Caco-2 (cell line): ENCODE measurements around the gene PPP1R2. TPM values are rescaled to one million over a fixed set of nuclear protein-coding genes. Genes with fewer than 3 reads are reported as not detected.
"Not testable (repeated sequence)": the region's sequence is repeated elsewhere in the genome, so short reads cannot be mapped to it uniquely, and the experiment has no call there.

Experiments
- BruUV-seq: library from RNA; stranded (reverse); fragments of 400-500 nt; replicated peaks from 2 replicates; lab custom pipeline; 2021; lab: Mats Ljungman, UMichigan
- CTCF ChIA-PET: fragments of 300-600 bp; sonication (Branson Sonifier 250); formaldehyde crosslinking; loops from one replicate; lab custom pipeline; 2022; ENCODE audit warnings: antibody characterized with exemption; lab: Charles Lee
- POLR2A ChIA-PET: fragments of 300-600 bp; sonication (Branson Sonifier 250); formaldehyde crosslinking; loops from one replicate; lab custom pipeline; 2022; ENCODE audit warnings: antibody characterized with exemption; lab: Charles Lee
- DNase-seq, 2 experiments: peaks; one replicate each; pipeline versions ENCODE4 v3.0.0 to v3.0.0-alpha.2; 2020 to 2022
- H3K27me3 ChIP-seq: replicated peaks from 2 replicates; pipeline ENCODE4 v1.6.0; 2011; ENCODE audit warnings: low read length; ENCODE audit not compliant: control insufficient read depth, insufficient read depth
- H3K36me3 ChIP-seq: 2 replicates; pipeline ENCODE4 v1.5.1; 2011; ENCODE audit warnings: low read length; ENCODE audit not compliant: control insufficient read depth, insufficient read depth
- H3K4me1 ChIP-seq: fragments of 250-450 bp; sonication (Bioruptor Pico); 2 replicates; pipeline ENCODE4 v1.5.1; 2020; ENCODE audit warnings: mild to moderate bottlenecking
- H3K4me3 ChIP-seq: 2 replicates; pipeline ENCODE4 v1.5.1; 2011; ENCODE audit warnings: low read depth, mild to moderate bottlenecking, control low read depth, low read length
- H3K9me3 ChIP-seq: fragments of 250-450 bp; sonication (Bioruptor Pico); 2 replicates; pipeline ENCODE4 v1.5.1; 2020; ENCODE audit warnings: mild to moderate bottlenecking, moderate library complexity
- H3K27ac Mint-ChIP-seq: one replicate; pipeline ENCODE4 v1.8.0; 2022; ENCODE audit warnings: mixed read lengths; ENCODE audit not compliant: unreplicated experiment
- H3K27me3 Mint-ChIP-seq: one replicate; pipeline ENCODE4 v1.8.0; 2022; ENCODE audit warnings: mixed read lengths; ENCODE audit not compliant: insufficient read depth, unreplicated experiment
- H3K36me3 Mint-ChIP-seq: one replicate; pipeline ENCODE4 v1.8.0; 2022; ENCODE audit warnings: mild to moderate bottlenecking, mixed read lengths; ENCODE audit not compliant: insufficient read depth, unreplicated experiment
- H3K4me1 Mint-ChIP-seq: one replicate; pipeline ENCODE4 v1.8.0; 2022; ENCODE audit warnings: low read depth, mixed read lengths; ENCODE audit not compliant: unreplicated experiment
- H3K4me3 Mint-ChIP-seq: one replicate; pipeline ENCODE4 v1.8.0; 2022; ENCODE audit warnings: mild to moderate bottlenecking, moderate library complexity, mixed read lengths; ENCODE audit not compliant: unreplicated experiment
- H3K9me3 Mint-ChIP-seq: one replicate; pipeline ENCODE4 v1.8.0; 2022; ENCODE audit warnings: mixed read lengths; ENCODE audit not compliant: unreplicated experiment
- CTCF ChIP-seq, 2 experiments: fragments of 200-600 bp in 1 of 2; IDR thresholded peaks; 1 replicate in 1 of 2; 2 replicates in 1 of 2; pipeline versions ENCODE4 v1.5.1 to v1.8.0; 2011 to 2022; ENCODE audit warnings: antibody characterized with exemption in 1 of 2, control low read depth in 1 of 2, inconsistent platforms in 1 of 2, low read depth in 1 of 2, low read length in 1 of 2, mild to moderate bottlenecking in 1 of 2, moderate library complexity in 1 of 2; ENCODE audit not compliant: insufficient read depth in 1 of 2, severe bottlenecking in 1 of 2, unreplicated experiment in 1 of 2
- intact Hi-C: fragments of 100-400 bp; cut with micrococcal nuclease; formaldehyde crosslinking; loops from one replicate; pipeline ENCODE4 v1.10.0; 2022; ENCODE audit not compliant: unreplicated experiment
- total RNA-seq: library from RNA; stranded (reverse); gene quantifications from 2 replicates; pipeline ENCODE4 v1.2.3, GENCODE V29; 2022

The PPP1R2 gene
- total RNA-seq, 1 experiment from 2014 or later, result 150 TPM

GRCh38 chr3:195589796-195590195 lies 46.7 kb upstream of the PPP1R2 start:
- H3K9me3 Mint-ChIP-seq, H3K4me3 Mint-ChIP-seq, POLR2A ChIA-PET, H3K27me3 ChIP-seq, H3K4me1 Mint-ChIP-seq, BruUV-seq, H3K36me3 ChIP-seq, H3K27me3 Mint-ChIP-seq, H3K36me3 Mint-ChIP-seq, CTCF ChIA-PET, H3K4me3 ChIP-seq: not testable (repeated sequence)
- intact Hi-C loops, result loop anchor here (1.0 kb wide), 1 partner anchor 41 kb away; no protein-coding TSS in a partner anchor
- peak overlapping the region; percentile 29 for H3K27ac Mint-ChIP-seq
- Histone ChIP-seq H3K4me1 (peaks cover 61% of the 10 kb centered on the region), H3K9me3 (peaks cover 61% of the 10 kb centered on the region)
- peak; percentile 59 to 65 for DNase-seq

- H3K27ac Mint-ChIP-seq, result no peak overlapping the region
- no TSS peak for BruUV-seq
Observed at GRCh38 chr3:195587824-195588223, 44.7 kb upstream of the PPP1R2 start.

GRCh38 chr3:195587406-195587805 lies 44.3 kb upstream of the PPP1R2 start:
- Histone ChIP-seq H3K4me3 (no peak overlapping the region), H3K9me3 (peaks cover 51% of the 10 kb centered on the region), H3K36me3 (peaks cover 2% of the 10 kb centered on the region; the same call in 1 of the 2 replicates), H3K4me1 (peaks cover 79% of the 10 kb centered on the region), H3K27me3 (no peaks in the 10 kb centered on the region)
- Mint-ChIP-seq H3K36me3 (no peaks in the 10 kb centered on the region), H3K27me3 (no peaks in the 10 kb centered on the region), H3K4me1 (peaks cover 8% of the 10 kb centered on the region), H3K4me3 (no peak overlapping the region), H3K9me3 (no peaks in the 10 kb centered on the region), H3K27ac (no peak overlapping the region)
- intact Hi-C loops, result no loop called here
- POLR2A ChIA-PET, result no interaction called here
- no peak for DNase-seq
- no peak for TF ChIP-seq CTCF (IDR thresholded peaks at IDR 0.05; ENCODE audit: insufficient read depth in 1 of 2, low read depth in 1 of 2, low read length in 1 of 2, severe bottlenecking in 1 of 2, unreplicated experiment in 1 of 2)
- CTCF ChIA-PET, result no interaction called here
- BruUV-seq, result no TSS peak

More at GRCh38 chr3:195587824-195588223, 44.7 kb upstream of the PPP1R2 start:
- ChIA-PET POLR2A (no interaction called here), CTCF (no interaction called here)
- intact Hi-C loops, result no loop called here
- Histone ChIP-seq H3K27me3 (no peaks in the 10 kb centered on the region), H3K4me3 (no peak overlapping the region), H3K4me1 (peaks cover 80% of the 10 kb centered on the region), H3K36me3 (peaks cover 2% of the 10 kb centered on the region; the same call in 1 of the 2 replicates), H3K9me3 (peaks cover 55% of the 10 kb centered on the region)
- no peak for TF ChIP-seq CTCF (IDR thresholded peaks at IDR 0.05; ENCODE audit: insufficient read depth in 1 of 2, low read depth in 1 of 2, low read length in 1 of 2, severe bottlenecking in 1 of 2, unreplicated experiment in 1 of 2)
- H3K9me3 Mint-ChIP-seq, result no peaks in the 10 kb centered on the region
- H3K36me3 Mint-ChIP-seq, result no peaks in the 10 kb centered on the region
- peaks cover 8% of the 10 kb centered on the region for H3K4me1 Mint-ChIP-seq
- no peak overlapping the region for H3K4me3 Mint-ChIP-seq
- no peaks in the 10 kb centered on the region for H3K27me3 Mint-ChIP-seq
- DNase-seq, result no peak
